ENCODE data around the gene ANKS1B. TPM values are rescaled to one million over a fixed set of nuclear protein-coding genes. Genes with fewer than 3 reads are reported as not detected.

Gene ANKS1B
- total and polyA plus RNA-seq, 10 of the 15 experiments (the other 5 are each of a cell fraction or from before 2014, with no cell fraction given), result 0.16 to 1.3 (median 0.82) TPM; not detected in 7

- no peak for TF ChIP-seq ZNF592 (IDR thresholded peaks at IDR 0.05)
- TF ChIP-seq YY1 (IDR thresholded peaks at IDR 0.05; ENCODE audit: low read depth, low read length), result no peak
Measured at GRCh38 chr12:99553461-99553860, 431.3 kb downstream of the ANKS1B start (continued).

DNA sequence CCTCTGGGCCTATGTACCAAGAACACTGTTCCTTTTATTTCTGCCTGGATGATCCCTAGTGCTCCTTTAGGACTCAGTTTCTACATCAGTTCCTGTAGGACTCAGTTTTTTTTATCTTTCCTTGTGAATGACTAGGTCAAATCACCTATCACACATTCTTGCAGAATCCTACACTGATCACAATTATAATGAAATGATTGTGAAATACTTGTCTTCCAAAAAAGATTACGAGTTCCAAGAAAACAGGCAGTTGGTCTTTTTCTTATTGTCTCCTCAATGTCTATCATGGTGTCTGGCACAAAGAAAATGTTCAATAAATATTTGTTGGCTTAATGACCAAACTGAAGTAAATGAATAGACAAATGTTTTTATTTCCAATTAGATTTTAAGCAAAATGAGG, 432.7 kb downstream of the ANKS1B start:
- no peak overlapping the region for H3K4me3 ChIP-seq
- intact Hi-C loops (cut with micrococcal nuclease; ENCODE audit: unreplicated experiment), result no loop called here
- no peaks in the 10 kb centered on the region for H3K9me3 ChIP-seq (replicated peaks; ENCODE audit: control insufficient read depth, insufficient read depth, low read length)
- CTCF ChIA-PET, result no interaction called here
- H4K20me1 ChIP-seq (ENCODE audit: control insufficient read depth, insufficient read depth), result no peaks in the 10 kb centered on the region
- no peaks in the 10 kb centered on the region for H3K36me3 ChIP-seq (ENCODE audit: control insufficient read depth in 2 of 2, insufficient read depth in 2 of 2, low read length in 1 of 2)
- POLR2A ChIA-PET, result no interaction called here
- no peaks in the 10 kb centered on the region for H3K79me2 ChIP-seq (ENCODE audit: control insufficient read depth, insufficient read depth, low read length)
- SMC1A ChIA-PET (ENCODE audit: uncharacterized antibody, unreplicated experiment), result no interaction called here
- no peak overlapping the region for H3K27ac ChIP-seq (ENCODE audit: control insufficient read depth, insufficient read depth)
- 29% methylated on average over 1 of the region's 1 CpG for WGBS (ENCODE audit: insufficient coverage, insufficient replicate concordance, low lambda C conversion rate, missing lambda C conversion rate)
- H2AFZ ChIP-seq (ENCODE audit: control insufficient read depth, low read depth, low read length), result no peak overlapping the region
- H3K27me3 ChIP-seq (replicated peaks in 1 of 2; ENCODE audit: control insufficient read depth in 2 of 2, insufficient read depth in 2 of 2, low read length in 1 of 2), result no peaks in the 10 kb centered on the region
- no peaks in the 10 kb centered on the region for H3K4me1 ChIP-seq (ENCODE audit: control insufficient read depth, insufficient read depth, low read length)
- no peak overlapping the region for H3K9ac ChIP-seq (ENCODE audit: control insufficient read depth, insufficient read depth, low read length)
- RAD21 ChIA-PET (ENCODE audit: unreplicated experiment), result no interaction called here
- H3K4me2 ChIP-seq (ENCODE audit: control insufficient read depth, insufficient read depth), result no peak overlapping the region
- DNase-seq (ENCODE audit: low read depth, low spot score), result no peak
- no TSS peak for BruUV-seq (replicated peaks)
- in situ Hi-C loops (cut with MboI), result no loop called here
- TF ChIP-seq RELB (IDR thresholded peaks at IDR 0.05; ENCODE audit: low read depth) (no peak), TCF12 (IDR thresholded peaks at IDR 0.05; ENCODE audit: low read depth, low read length) (no peak), GATAD2B (conservative IDR thresholded peaks at IDR 0.05; ENCODE audit: low read depth) (no peak), ZBED1 (IDR thresholded peaks at IDR 0.05; ENCODE audit: borderline replicate concordance) (no peak), ELK1 (IDR thresholded peaks at IDR 0.05; ENCODE audit: low read depth, low read length) (no peak), MEF2B (IDR thresholded peaks at IDR 0.05; ENCODE audit: partially characterized antibody, poor library complexity, severe bottlenecking) (no peak)
- no peak for ATAC-seq
- FAIRE-seq, result no peak
